Heart left ventricle (tissue), 13 donors: ENCODE data around the gene ACAP1.

Experiments used
- POLR2A ChIP-seq, 2 donors: fragments of 450-650 bp; IDR thresholded peaks; one replicate each; pipeline ENCODE4 v1.6.1; 2017; ENCODE audit warnings: antibody characterized with exemption in 2 of 2, mild to moderate bottlenecking in 2 of 2, moderate library complexity in 2 of 2
- TF ChIP-seq, protein P1 (sequence below), 12 donors: fragments of 200-600 bp; sonication (generic) in 4 of 12; IDR thresholded peaks; one replicate each; pipeline versions ENCODE4 v1.5.0 to v1.8.0; 2018 to 2022; ENCODE audit warnings: antibody characterized with exemption in 12 of 12, mild to moderate bottlenecking in 5 of 12
- donor health status: ischemic (EF 13 %, LVEDD 7.1; RV severe dilation, severe dysfunction).
- donor health status: DM: no; HTN: yes; CAD: no.
- donor health status: DM: no; HTN: no; CAD: no.
- donor health status: ischemic (EF 25% LVEDD 6.9; RV normal size, moderate dysfunction).
- donor health status: ischemic (EF 25% LVEDD 5.7; RV mildly dilated, moderate dysfunction).
- donor health status: ischemic (EF 35%, LVEDD 5.7; RV mildly dilated, moderate dysfunction).
- donor health status: nonischemic (EF 11% LVEDD 7.7; RV severe dilation, severe dysfunction).
- donor health status: DM: yes; HTN: yes; CAD: no.
- donor health status: PGD.
- donor health status: ischemic (EF 29% LVEDD 5.4; RV normal size, mild dysfunction).
- donor health status: nonischemic (EF 23%, LVEDD 6.1; RV moderate dilation, normal function).

DNA sequence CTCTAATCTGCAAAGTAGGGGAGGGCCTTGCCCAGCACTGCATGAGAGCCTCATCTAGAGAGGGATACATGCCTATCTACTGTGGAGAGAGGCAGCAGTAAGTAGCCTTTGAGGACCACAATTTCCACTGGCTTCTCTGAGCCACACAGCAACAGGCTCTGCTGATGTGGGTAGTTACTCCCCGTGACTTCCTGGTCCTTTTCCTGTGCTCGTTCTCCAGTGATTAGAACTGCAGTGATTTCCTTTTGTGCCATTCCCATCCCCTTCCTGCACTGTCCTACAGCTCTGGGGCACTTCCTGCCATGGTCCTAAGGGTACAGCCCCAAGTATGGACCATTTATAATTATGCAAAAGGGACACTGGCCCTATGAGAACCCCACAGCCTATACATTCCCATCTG is 55.0 kb downstream of the ACAP1 start:
- TF ChIP-seq, protein P1, sequence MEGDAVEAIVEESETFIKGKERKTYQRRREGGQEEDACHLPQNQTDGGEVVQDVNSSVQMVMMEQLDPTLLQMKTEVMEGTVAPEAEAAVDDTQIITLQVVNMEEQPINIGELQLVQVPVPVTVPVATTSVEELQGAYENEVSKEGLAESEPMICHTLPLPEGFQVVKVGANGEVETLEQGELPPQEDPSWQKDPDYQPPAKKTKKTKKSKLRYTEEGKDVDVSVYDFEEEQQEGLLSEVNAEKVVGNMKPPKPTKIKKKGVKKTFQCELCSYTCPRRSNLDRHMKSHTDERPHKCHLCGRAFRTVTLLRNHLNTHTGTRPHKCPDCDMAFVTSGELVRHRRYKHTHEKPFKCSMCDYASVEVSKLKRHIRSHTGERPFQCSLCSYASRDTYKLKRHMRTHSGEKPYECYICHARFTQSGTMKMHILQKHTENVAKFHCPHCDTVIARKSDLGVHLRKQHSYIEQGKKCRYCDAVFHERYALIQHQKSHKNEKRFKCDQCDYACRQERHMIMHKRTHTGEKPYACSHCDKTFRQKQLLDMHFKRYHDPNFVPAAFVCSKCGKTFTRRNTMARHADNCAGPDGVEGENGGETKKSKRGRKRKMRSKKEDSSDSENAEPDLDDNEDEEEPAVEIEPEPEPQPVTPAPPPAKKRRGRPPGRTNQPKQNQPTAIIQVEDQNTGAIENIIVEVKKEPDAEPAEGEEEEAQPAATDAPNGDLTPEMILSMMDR (IDR thresholded peaks at IDR 0.05), result no peak
- TF ChIP-seq POLR2A (IDR thresholded peaks at IDR 0.05), result no peak
